ENCODE data around the gene AKAP8L. TPM values are rescaled to one million over a fixed set of nuclear protein-coding genes. Genes with fewer than 3 reads are reported as not detected.
"Not testable (repeated sequence)": the region's sequence is repeated elsewhere in the genome, so short reads cannot be mapped to it uniquely, and the experiment has no call there.

AKAP8L gene
- total and polyA plus RNA-seq, 2 donors (not counting 1 experiment from before 2014, with no cell fraction given), result 184 to 211 TPM

- Histone ChIP-seq H2AFZ (ENCODE audit: insufficient read depth, low read depth, low read length, poor library complexity, severe bottlenecking) (no peak overlapping the region), H3K9me3 (ENCODE audit: control extremely low read depth in 1 of 3, control insufficient read depth in 2 of 3, insufficient read depth in 1 of 3, low read length in 2 of 3) (no peaks in the 10 kb centered on the region), H3K4me3 (ENCODE audit: control extremely low read depth in 1 of 5, extremely low read depth in 1 of 5, insufficient read depth in 1 of 5, low read depth in 2 of 5, low read length in 4 of 5) (no peak overlapping the region), H3K27me3 (replicated peaks in 1 of 4; ENCODE audit: control extremely low read depth in 1 of 4, control insufficient read depth in 3 of 4, insufficient read depth in 4 of 4, low read length in 3 of 4) (no peaks in the 10 kb centered on the region), H3K4me1 (ENCODE audit: control insufficient read depth in 2 of 2, insufficient read depth in 2 of 2, low read length in 2 of 2) (peaks cover 1 to 5% of the 10 kb centered on the region in 2 donors), H3K79me2 (ENCODE audit: control insufficient read depth, insufficient read depth, low read length) (no peaks in the 10 kb centered on the region), H4K20me1 (ENCODE audit: control insufficient read depth, insufficient read depth, low read length, poor library complexity, severe bottlenecking) (no peaks in the 10 kb centered on the region), H3K27ac (ENCODE audit: low read length in 2 of 2) (no peak overlapping the region), H3K4me2 (replicated peaks; ENCODE audit: low read depth, low read length, poor library complexity, severe bottlenecking) (no peak overlapping the region), H3K36me3 (replicated peaks in 1 of 2; ENCODE audit: control extremely low read depth in 1 of 2, control insufficient read depth in 1 of 2, extremely low read depth in 1 of 2, insufficient read depth in 2 of 2, low read length in 1 of 2) (peaks cover 21 to 52% of the 10 kb centered on the region in 2 experiments), H3K9ac (ENCODE audit: low read length) (no peak overlapping the region)
- TF ChIP-seq, protein P1, sequence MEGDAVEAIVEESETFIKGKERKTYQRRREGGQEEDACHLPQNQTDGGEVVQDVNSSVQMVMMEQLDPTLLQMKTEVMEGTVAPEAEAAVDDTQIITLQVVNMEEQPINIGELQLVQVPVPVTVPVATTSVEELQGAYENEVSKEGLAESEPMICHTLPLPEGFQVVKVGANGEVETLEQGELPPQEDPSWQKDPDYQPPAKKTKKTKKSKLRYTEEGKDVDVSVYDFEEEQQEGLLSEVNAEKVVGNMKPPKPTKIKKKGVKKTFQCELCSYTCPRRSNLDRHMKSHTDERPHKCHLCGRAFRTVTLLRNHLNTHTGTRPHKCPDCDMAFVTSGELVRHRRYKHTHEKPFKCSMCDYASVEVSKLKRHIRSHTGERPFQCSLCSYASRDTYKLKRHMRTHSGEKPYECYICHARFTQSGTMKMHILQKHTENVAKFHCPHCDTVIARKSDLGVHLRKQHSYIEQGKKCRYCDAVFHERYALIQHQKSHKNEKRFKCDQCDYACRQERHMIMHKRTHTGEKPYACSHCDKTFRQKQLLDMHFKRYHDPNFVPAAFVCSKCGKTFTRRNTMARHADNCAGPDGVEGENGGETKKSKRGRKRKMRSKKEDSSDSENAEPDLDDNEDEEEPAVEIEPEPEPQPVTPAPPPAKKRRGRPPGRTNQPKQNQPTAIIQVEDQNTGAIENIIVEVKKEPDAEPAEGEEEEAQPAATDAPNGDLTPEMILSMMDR (IDR thresholded peaks at IDR 0.05), result no peak
- TF ChIP-seq EZH2 (IDR thresholded peaks at IDR 0.05; ENCODE audit: borderline replicate concordance, insufficient read depth, low read depth, low read length, poor library complexity, severe bottlenecking), result no peak
- Mint-ChIP-seq H3K27me3 (no peaks in the 10 kb centered on the region), H3K4me1 (peaks cover 2% of the 10 kb centered on the region), H3K27ac (no peak overlapping the region), H3K9me3 (ENCODE audit: insufficient read depth) (no peaks in the 10 kb centered on the region), H3K4me3 (no peak overlapping the region)
- no peak for DNase-seq
- 93% methylated on average over 2 of the region's 4 CpGs for WGBS (ENCODE audit: insufficient coverage)
- ChIA-PET CTCF (no interaction called here), POLR2A (no interaction called here)
- ATAC-seq (ENCODE audit: low read depth), result no peak
- intact Hi-C loops (cut with micrococcal nuclease), result no loop called here
These were observed 64.9 kb downstream of the AKAP8L start for GRCh38 chr19:15353908-15354307.

DNA sequence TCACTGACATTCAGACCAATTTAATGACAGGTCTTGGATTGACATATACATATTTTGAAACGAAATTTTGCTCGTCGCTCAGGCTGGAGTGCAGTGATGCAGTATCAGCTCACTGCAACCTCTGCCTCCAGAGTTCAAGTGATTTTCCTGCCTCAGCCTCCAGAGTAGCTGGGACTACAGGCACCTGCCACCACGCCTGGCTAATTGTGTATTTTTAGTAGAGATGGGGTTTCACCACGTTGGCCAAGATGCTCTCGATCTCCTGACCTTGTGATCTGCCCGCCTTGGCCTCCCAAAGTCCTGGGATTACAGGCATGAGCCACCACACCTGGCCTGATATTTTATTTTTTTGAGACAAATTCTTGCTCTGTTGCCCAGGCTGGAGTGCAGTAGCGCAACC, 66.3 kb downstream of the AKAP8L start:
- H4K20me1 ChIP-seq (ENCODE audit: control insufficient read depth, insufficient read depth, low read length, poor library complexity, severe bottlenecking); H2AFZ ChIP-seq (ENCODE audit: insufficient read depth, low read depth, low read length, poor library complexity, severe bottlenecking); POLR2A ChIA-PET; intact Hi-C loops (cut with micrococcal nuclease); H3K27me3 Mint-ChIP-seq; H3K9me3 Mint-ChIP-seq (ENCODE audit: insufficient read depth); H3K4me2 ChIP-seq (replicated peaks; ENCODE audit: low read depth, low read length, poor library complexity, severe bottlenecking); H3K27ac ChIP-seq (ENCODE audit: low read length in 2 of 2); H3K9me3 ChIP-seq (ENCODE audit: control extremely low read depth in 1 of 3, control insufficient read depth in 2 of 3, insufficient read depth in 1 of 3, low read length in 2 of 3); H3K4me1 Mint-ChIP-seq; H3K4me3 ChIP-seq (ENCODE audit: control extremely low read depth in 1 of 5, extremely low read depth in 1 of 5, insufficient read depth in 1 of 5, low read depth in 2 of 5, low read length in 4 of 5); H3K9ac ChIP-seq (ENCODE audit: low read length); H3K27ac Mint-ChIP-seq; ATAC-seq (ENCODE audit: low read depth); H3K4me3 Mint-ChIP-seq; H3K27me3 ChIP-seq (replicated peaks in 1 of 4; ENCODE audit: control extremely low read depth in 1 of 4, control insufficient read depth in 3 of 4, insufficient read depth in 4 of 4, low read length in 3 of 4); H3K79me2 ChIP-seq (ENCODE audit: control insufficient read depth, insufficient read depth, low read length); DNase-seq: not testable (repeated sequence)
- H3K4me1 ChIP-seq (ENCODE audit: control insufficient read depth in 2 of 2, insufficient read depth in 2 of 2, low read length in 2 of 2), result peaks cover 3 to 11% of the 10 kb centered on the region in 2 donors
- H3K36me3 ChIP-seq (replicated peaks in 1 of 2; ENCODE audit: control extremely low read depth in 1 of 2, control insufficient read depth in 1 of 2, extremely low read depth in 1 of 2, insufficient read depth in 2 of 2, low read length in 1 of 2), result peaks cover 13 to 38% of the 10 kb centered on the region in 2 experiments
- WGBS (ENCODE audit: insufficient coverage), result 75% methylated on average over 4 of the region's 8 CpGs
- CTCF ChIA-PET, result interaction anchor here (0.7 kb wide), 1 partner anchor 261 kb away, joined by 3 read pairs; no protein-coding TSS in a partner anchor

DNA sequence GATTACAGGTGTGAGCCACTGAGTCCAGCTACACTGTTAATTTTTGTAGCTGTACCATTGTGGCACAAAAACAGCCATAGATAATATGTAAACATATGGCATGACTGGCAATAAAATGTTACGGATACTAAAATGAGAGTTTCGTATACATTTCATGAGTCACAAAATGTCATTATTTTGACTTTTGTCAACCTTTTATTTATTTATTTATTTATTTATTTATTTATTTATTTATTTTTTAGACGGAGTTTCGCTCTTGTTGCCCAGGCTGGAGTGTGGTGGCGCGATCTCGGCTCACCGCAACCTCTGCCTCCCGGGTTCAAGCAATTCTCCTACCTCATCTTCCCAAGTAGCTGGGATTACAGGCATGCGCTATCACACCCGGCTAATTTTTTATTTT, 77.5 kb downstream of the AKAP8L start:
- H3K9me3 Mint-ChIP-seq (ENCODE audit: insufficient read depth); H4K20me1 ChIP-seq (ENCODE audit: control insufficient read depth, insufficient read depth, low read length, poor library complexity, severe bottlenecking); H3K27me3 Mint-ChIP-seq; H3K4me2 ChIP-seq (replicated peaks; ENCODE audit: low read depth, low read length, poor library complexity, severe bottlenecking); H3K4me1 ChIP-seq (ENCODE audit: control insufficient read depth in 2 of 2, insufficient read depth in 2 of 2, low read length in 2 of 2); H3K27ac ChIP-seq (ENCODE audit: low read length in 2 of 2); H3K9ac ChIP-seq (ENCODE audit: low read length); DNase-seq; H3K4me1 Mint-ChIP-seq; CTCF ChIA-PET; H3K9me3 ChIP-seq (ENCODE audit: control extremely low read depth in 1 of 3, control insufficient read depth in 2 of 3, insufficient read depth in 1 of 3, low read length in 2 of 3); H3K27ac Mint-ChIP-seq; H3K27me3 ChIP-seq (replicated peaks in 1 of 4; ENCODE audit: control extremely low read depth in 1 of 4, control insufficient read depth in 3 of 4, insufficient read depth in 4 of 4, low read length in 3 of 4); H2AFZ ChIP-seq (ENCODE audit: insufficient read depth, low read depth, low read length, poor library complexity, severe bottlenecking); H3K4me3 Mint-ChIP-seq; intact Hi-C loops (cut with micrococcal nuclease); H3K4me3 ChIP-seq (ENCODE audit: control extremely low read depth in 1 of 5, extremely low read depth in 1 of 5, insufficient read depth in 1 of 5, low read depth in 2 of 5, low read length in 4 of 5); ATAC-seq (ENCODE audit: low read depth): not testable (repeated sequence)
- WGBS (ENCODE audit: insufficient coverage), result no CpG with 5 or more reads among the region's 11 CpGs
- peaks cover 4 to 39% of the 10 kb centered on the region in 2 experiments for H3K36me3 ChIP-seq (replicated peaks in 1 of 2; ENCODE audit: control extremely low read depth in 1 of 2, control insufficient read depth in 1 of 2, extremely low read depth in 1 of 2, insufficient read depth in 2 of 2, low read length in 1 of 2)
- POLR2A ChIA-PET, result interaction anchor here (0.6 kb wide), 1 partner anchor 1090 kb away, joined by 3 read pairs; no protein-coding TSS in a partner anchor
- peaks cover 53% of the 10 kb centered on the region for H3K79me2 ChIP-seq (ENCODE audit: control insufficient read depth, insufficient read depth, low read length)
